ENCODE measurements around the gene TPGS1. TPM values are rescaled to one million over a fixed set of nuclear protein-coding genes. Genes with fewer than 3 reads are reported as not detected.

Gene TPGS1
- total and polyA plus RNA-seq, 2 of the 8 experiments (the other 6 are each of a cell fraction or from before 2014, with no cell fraction given): 9.1 to 10.6 TPM

- TF ChIP-seq GABPA (IDR thresholded peaks at IDR 0.05; ENCODE audit: borderline replicate concordance, insufficient read depth, low read length): no peak
- TF ChIP-seq, protein P1, sequence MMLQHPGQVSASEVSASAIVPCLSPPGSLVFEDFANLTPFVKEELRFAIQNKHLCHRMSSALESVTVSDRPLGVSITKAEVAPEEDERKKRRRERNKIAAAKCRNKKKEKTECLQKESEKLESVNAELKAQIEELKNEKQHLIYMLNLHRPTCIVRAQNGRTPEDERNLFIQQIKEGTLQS (IDR thresholded peaks at IDR 0.05; ENCODE audit: insufficient read depth, low read depth, low read length): no peak
- no peak for TF ChIP-seq SIRT6 (IDR thresholded peaks at IDR 0.05; ENCODE audit: low read length)
Observed at GRCh38 chr19:530134-531008, 23.1 kb downstream of the TPGS1 start (continued).
